ENCODE results near the gene CPXM2. TPM values are rescaled to one million over a fixed set of nuclear protein-coding genes. Genes with fewer than 3 reads are reported as not detected.

The CPXM2 gene
- polyA plus RNA-seq, 1 of the 3 experiments (the other 2 are of a cell fraction): not detected

- 5% methylated on average over 3 of the region's 4 CpGs for WGBS (ENCODE audit: low lambda C conversion rate)
- no peaks in the 10 kb centered on the region for H3K9me2 ChIP-seq
- H3K79me2 ChIP-seq (ENCODE audit: insufficient read depth): no peaks in the 10 kb centered on the region
- H3K36me3 ChIP-seq (replicated peaks in 1 of 2; ENCODE audit: control insufficient read depth in 1 of 2, insufficient read depth in 2 of 2, low read length in 1 of 2): no peaks in the 10 kb centered on the region
- H2AFZ ChIP-seq (ENCODE audit: low read depth): no peak overlapping the region
- H3K4me2 ChIP-seq: no peak overlapping the region
- no peak overlapping the region for H3K4me3 ChIP-seq (ENCODE audit: low read depth in 2 of 2, low read length in 1 of 2)
- ChIA-PET POLR2A (interaction anchor here (1.2 kb wide), 1 partner anchor 24 kb away, joined by 4 read pairs; no protein-coding TSS in a partner anchor), CTCF (interaction anchor here (1.3 kb wide), 1 partner anchor 22 kb away, joined by 3 read pairs; no protein-coding TSS in a partner anchor)
- no peaks in the 10 kb centered on the region for H3F3A ChIP-seq (replicated peaks; ENCODE audit: insufficient read depth)
- H3K27ac ChIP-seq (ENCODE audit: low read depth in 2 of 2, low read length in 1 of 2): no peak overlapping the region
- DNase-seq: no peak
- H3K4me1 ChIP-seq (ENCODE audit: control insufficient read depth in 1 of 2, insufficient read depth in 2 of 2, low read depth in 1 of 2, low read length in 1 of 2): no peaks in the 10 kb centered on the region
- H3K9me3 ChIP-seq: no peaks in the 10 kb centered on the region
- no peaks in the 10 kb centered on the region for H3K27me3 ChIP-seq (ENCODE audit: insufficient read depth)
- H4K20me1 ChIP-seq (ENCODE audit: insufficient read depth): no peaks in the 10 kb centered on the region
- TF ChIP-seq FOXJ3 (CRISPR knock-in tag; IDR thresholded peaks at IDR 0.05) (no peak), PBX3 (IDR thresholded peaks at IDR 0.05) (no peak), EZH2phosphoT487 (IDR thresholded peaks at IDR 0.05; ENCODE audit: borderline replicate concordance, low read depth) (no peak), MXI1 (IDR thresholded peaks at IDR 0.05; ENCODE audit: low read depth, low read length) (no peak), REST (IDR thresholded peaks at IDR 0.05; ENCODE audit: low read depth, low read length) (no peak), NRF1 (IDR thresholded peaks at IDR 0.05; ENCODE audit: low read depth, low read length) (no peak), MEF2A (IDR thresholded peaks at IDR 0.05; ENCODE audit: borderline replicate concordance, low read depth) (no peak), TAF1 (IDR thresholded peaks at IDR 0.05; ENCODE audit: borderline replicate concordance, low read depth, low read length) (no peak), IRF3 (IDR thresholded peaks at IDR 0.05; ENCODE audit: low read depth, low read length) (no peak), USF2 (IDR thresholded peaks at IDR 0.05; ENCODE audit: borderline replicate concordance, low read depth, low read length) (no peak), ZBTB33 (IDR thresholded peaks at IDR 0.05; ENCODE audit: borderline replicate concordance, low read depth) (no peak), CTCF (IDR thresholded peaks at IDR 0.05) (no peak), TCF12 (IDR thresholded peaks at IDR 0.05) (no peak), RFX5 (IDR thresholded peaks at IDR 0.05; ENCODE audit: low read length) (no peak), RXRA (IDR thresholded peaks at IDR 0.05; ENCODE audit: borderline replicate concordance, low read depth) (no peak), TEAD4 (IDR thresholded peaks at IDR 0.05; ENCODE audit: borderline replicate concordance, insufficient read depth) (no peak)
- H3K9ac ChIP-seq: no peak overlapping the region
Observed at GRCh38 chr10:123718544-123719060, 173.0 kb downstream of the CPXM2 start.

Measured in SK-N-SH (cell line).